NCI-H2196 treated with DMSO at 0.1 percent for 48 hours (cell line): ENCODE results near the gene TBC1D2.
"Not testable (repeated sequence)": the region's sequence is repeated elsewhere in the genome, so short reads cannot be mapped to it uniquely, and the experiment has no call there.

ENCODE experiments used
- DNase-seq: peaks from one replicate; lab custom pipeline; 2025; ENCODE audit not compliant: unreplicated experiment; lab: John Stamatoyannopoulos, UW

Gene TBC1D2

DNA sequence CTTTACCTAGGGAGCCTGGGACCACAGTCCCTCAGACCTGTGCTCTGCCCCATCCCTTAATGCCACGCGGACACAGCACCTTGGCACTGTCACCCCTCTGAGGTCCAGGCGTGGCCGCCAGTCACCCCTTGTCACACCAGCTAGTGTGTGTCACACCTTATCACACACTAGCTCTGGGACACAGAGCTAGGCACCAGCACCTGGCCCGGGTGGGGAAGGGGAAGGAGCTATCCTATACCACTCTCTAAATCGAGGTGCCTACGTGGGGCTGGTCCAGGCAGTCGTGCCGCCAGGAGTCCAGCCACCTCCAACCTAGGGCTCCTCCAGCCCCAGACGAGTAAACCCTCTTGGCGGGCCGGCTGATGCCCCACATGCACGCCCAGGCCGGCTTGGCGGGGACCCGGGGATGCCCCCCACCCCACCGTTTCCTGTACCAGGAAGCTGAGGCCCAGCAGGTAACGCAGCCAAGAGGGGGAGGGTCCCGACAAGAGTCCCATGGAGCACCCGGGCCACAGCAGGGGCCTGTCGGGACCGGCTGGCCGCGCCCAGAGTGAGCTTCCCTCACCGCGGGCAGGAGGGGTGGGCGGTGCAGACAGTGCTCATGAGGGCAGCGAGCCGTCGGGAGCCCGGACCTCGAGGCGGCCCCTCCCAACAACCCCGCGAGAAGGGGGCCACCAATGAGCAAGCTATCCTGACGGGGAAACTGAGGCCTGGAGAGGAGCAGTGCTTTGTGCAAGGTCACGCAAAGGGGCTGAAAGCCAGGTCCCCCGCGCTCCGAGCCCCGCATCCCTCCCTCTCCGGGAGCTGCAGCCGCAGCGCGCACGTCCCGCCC is 63.6 kb downstream of the TBC1D2 start:
- DNase-seq, result no peak

DNA sequence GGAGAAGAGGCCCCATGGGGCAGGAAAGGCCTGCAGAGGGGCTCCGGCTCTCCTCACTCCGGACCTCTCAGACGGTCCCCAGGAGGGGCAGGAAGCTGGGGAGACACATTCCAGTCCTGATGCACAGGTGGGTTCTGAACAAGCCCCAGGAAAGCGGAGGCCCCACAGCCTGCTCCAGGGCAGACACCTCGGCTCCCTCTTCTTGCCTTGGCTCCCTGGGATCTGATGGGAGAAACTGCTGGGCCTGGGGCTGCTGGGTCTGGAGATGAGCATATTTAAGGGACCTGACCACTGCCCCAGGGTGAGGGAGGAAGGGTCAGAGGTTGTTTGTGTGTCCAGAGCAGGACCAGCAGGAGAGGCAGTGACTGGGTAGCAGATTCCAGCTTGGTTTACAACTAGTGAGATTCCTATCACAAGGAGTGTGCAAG is 64.3 kb downstream of the TBC1D2 start:
- DNase-seq, result no peak

DNA sequence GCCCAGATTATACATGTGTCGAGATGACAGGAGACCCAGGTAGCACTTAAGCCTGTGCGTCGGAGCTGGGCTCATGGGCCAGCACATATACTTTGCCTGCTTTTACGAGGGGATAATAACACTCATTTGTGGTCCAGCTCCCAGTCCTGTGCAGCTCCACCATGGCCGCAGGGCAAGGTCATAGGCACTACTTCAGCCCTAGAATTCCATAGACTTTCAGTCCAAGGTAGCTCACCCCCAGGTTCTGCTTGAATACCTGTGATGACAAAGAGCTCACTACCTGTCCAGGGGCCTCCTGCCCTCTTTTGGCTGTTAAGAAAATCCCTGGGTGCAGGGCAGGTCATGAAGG is 64.7 kb downstream of the TBC1D2 start:
- DNase-seq, result no peak

DNA sequence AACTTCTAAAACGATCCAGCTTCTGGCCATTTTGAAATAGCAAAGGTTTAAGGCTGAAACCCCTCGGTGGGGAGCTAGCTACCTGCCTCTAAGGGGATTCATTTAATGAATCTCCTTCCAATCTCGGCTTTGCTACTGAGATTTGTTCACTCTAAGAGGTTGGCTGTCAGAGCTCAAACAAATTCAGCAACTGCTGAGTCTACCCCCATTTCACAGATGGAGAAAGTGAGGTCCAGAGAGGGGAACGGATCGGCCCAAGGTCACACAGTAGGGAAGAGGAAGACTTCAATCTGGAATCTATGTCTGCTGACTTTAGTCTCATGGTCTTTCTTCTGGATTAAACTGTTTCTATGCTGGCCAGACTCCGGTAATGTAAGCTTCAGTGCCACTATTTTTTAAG is 66.0 kb downstream of the TBC1D2 start:
- no peak for DNase-seq

DNA sequence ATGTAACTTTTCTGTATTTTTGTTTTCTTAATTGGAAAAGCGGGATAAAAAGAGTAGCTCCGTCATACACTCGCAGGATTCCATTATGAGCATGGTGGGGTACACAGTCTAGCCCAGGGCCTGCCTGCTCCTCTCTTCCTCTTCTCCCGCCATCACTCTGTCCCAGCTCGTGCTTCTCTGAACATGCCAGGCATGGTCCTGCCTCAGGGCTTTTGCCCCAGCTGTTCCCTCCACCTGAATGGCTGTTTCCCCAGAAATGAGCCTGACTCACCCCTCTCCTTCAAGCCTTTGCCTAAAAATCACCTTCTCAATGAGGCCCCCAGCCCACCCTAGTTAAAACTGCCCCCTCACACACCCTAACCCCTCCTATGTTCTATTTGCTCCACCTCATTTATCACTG is 67.5 kb downstream of the TBC1D2 start:
- no peak for DNase-seq

DNA sequence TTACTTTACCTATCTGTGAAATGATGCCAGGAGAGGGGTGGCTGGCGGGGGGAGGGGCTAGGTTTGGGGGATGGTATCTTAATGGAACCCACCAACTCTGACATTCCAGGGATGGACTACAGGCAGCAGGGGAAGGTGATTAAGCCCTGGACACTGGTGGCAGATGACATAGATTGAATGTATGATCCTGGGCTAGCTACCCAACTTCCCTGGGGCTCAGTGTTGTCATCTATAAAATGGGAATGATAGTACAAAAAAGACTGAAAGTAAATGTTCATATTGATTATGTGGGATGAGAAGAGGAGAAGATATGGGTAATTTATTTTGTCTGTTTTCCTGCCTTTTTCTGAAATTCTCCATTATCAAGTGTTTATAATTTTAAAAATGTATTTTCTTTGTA is 69.2 kb downstream of the TBC1D2 start:
- no peak for DNase-seq

DNA sequence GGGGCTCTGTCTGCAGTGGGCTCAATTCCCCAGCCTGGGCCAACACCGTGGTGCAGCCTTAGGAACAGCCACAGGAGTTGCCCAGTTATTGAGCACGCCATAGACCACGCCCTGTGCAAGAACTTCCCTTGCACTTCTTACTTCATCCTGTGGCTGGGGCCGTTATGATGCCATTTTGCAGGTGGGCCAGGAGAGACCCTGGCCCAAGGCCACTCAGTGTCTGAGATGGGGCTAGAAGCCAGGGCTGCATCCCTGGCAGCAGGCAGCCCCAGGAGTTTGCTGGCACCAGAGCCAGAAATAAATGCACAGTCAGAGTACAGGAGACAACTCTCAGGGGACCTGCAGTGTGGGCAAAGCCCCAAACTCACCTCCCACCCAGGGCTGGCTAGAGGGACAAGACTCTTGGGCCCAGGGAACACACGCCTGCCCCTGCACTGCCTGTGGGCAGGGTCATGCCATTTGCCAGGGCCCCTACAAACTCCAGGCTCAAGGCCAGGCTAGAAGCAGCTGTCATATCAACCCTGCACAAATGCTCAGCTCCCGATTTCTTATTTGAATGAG is 69.8 kb downstream of the TBC1D2 start:
- no peak for DNase-seq

DNA sequence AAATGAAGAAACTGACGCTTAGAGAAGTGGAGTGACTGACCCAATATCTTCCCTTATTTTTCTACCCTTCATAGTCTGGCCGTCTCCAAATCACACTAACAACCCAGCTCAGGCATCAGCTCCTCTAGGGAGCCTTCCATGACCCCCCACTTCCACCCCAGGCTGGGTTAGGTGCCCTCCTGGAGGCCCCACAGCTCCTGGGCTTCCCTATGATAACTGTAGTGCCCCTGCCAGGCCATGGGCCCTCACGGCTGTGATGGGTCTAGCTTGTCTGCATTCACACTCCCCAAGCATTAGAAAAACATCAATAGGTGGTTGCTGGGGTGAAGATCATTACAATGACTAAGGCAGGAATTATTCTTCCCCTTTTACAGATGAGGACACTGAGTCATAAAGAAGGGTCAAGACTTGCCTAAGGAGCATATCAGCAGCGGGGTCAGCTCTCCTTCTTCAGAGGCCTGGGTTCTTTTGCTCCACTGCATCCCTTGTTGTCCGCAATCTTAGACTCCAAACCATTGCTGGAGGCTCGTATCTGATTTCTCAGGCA is 70.4 kb downstream of the TBC1D2 start:
- DNase-seq, result no peak

DNA sequence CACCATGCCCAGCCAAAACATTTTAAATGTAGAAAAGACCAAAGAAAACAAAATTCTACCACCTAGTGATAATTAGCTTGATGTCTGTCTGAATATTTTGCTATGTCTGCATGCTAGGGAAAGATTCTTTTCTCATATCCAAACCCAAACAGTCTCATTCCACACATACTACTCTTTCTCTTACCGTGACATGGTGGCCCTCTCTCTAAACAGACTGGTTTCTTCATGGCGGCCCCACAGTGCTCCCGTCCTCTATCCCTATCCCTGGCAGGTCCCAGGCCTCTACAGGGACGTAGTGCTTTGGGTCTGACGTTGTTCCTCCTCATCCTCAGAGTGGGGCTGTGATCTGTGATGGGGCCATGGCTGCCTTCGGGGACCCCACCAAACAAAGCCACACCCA is 71.1 kb downstream of the TBC1D2 start:
- DNase-seq, result no peak

DNA sequence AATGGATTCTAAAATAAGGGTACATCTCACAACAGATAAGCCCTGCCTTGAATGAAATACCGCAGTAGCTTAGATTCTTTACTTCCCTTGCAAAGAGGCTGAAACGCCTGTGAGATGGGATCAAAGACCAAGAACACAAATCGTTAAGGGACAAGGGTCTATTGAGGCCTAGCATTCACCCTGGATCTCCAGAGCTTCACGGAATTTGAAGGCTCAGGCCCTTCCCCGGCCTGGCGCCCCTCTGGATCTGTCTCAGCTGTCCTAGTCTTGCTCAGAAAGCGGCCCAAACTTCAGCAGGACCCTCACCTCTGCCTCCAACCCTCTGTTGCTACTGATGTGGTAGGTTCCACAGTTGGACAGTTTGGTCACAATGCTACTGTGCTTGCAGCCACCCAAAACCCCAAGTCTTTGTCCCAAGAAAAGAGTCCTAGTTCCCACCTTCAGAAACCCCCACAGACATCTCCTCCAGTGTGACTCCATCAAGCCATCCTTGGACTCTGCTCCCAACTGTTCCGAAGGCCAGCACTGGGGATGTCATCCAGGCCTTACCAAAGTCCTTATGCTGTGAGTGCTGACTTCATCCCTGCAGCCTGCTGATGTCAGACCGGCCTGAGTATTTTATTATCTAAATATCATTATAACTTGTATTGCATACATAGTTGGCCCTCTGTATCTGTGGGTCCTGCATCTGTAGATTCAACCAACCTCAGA is 72.4 kb downstream of the TBC1D2 start:
- DNase-seq, result no peak

DNA sequence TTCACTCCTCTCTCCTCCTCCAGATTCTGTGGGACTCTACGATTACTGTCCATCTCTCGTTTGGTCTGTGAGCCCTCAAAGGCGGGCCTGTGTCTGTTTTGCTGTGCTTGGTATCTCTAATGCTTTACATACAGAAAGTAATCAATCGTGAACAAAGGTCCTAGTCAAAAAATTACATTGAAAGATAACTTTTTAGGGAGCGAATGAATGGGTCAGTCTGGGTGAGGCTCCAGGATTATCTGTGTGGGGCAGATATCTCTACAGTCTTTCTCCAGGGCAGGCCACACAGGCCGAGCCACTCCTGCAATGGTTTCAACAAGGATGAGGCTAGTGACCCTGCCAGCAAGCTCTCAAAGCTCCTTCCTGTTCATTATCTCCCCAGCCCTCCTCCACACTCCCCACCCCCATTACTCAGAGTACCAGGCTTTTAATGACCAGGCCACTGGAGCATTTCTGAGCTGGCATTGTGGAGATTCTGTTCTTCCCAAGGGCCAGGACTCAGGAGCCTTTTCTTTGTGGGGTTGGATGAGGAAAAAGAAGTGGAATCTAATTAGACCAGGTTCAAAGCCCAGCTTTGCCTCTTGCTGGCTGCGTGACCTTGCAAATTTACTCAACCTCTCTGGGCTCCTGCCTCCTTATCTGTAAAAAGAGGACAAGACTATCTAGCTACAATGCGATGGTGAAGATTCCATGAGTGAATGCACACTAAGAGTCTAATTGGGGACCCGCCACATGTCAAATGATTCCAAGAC is 73.2 kb downstream of the TBC1D2 start:
- no peak for DNase-seq

DNA sequence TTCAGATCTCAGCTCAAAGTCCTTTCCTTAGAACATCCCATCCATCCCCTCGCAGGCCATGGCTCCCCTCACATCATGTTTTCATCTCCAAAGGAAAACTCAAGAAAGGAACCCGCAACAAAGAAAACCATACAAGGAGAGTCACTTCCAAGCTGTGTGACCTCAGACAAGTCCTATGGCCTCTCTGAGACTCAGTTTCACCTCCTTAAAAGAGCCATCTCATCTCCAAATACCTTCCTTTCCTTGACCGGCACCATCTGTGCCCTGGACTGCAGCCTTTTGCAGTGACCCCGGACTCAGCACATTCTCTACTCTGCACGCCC is 73.7 kb downstream of the TBC1D2 start:
- no peak for DNase-seq

DNA sequence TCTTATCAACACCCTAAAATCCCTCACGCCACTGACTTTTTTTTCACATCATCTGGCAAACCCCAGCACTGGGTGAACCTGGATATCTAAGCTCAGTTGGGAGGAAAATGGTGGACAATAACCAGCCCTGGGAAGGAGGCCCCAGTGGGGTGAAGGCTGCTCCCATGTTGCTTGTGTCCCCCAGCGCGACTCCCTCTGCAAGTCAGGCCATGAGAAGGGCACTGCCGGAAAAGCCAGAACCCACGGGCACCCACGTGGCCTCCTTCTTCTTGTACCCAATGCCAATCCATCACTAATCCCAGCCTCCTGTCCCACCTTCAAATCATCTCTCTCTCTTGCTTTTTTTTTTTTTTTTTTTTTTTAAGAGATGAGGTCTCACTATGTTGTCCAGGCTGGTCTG is 74.5 kb downstream of the TBC1D2 start:
- DNase-seq, result no peak

DNA sequence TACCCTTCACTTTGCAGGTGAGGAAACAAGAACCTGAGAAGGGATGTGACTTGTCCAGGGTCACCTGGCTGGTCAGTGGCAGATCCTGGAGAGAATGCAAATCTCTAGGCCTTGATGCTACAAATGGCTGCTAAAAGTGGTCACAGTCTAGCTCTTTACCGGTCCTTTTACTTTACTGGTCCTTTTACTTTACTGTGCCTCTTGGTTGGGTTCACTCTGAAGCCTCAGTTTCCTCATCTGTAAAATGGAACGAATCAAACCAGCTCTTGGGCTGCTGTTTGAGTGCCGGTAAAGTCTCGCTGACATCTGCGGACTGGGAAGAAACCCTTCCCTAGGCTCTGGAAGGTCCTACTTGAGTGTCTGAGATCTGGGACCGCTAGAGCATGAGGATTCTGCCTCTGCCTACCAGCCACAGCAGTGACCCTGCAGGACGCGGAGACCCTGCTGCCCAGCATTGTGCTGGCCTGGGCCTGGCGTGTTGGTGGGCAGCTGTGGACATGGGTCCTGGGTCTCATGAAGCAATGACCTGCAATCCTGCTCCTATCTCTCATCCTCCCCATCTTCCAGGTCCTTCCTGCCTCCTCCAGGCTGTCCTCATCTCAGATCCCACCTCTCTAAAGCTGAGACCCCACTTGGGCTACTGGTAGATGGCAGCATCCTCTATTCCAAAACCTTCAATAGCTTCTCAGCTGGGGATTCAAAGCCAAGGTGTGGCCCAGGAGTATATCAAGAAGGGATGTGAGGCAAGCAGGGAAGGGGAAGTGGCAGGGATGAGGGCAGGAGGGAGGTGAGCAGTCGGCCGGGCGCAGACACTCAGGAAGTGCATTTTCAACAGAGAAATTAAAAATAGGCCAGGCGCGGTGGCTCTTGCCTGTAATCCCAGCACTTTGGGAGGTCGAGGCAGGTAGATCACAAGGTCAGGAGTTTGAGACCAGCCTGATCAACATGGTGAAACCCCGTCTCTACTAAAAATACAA is 76.3 kb downstream of the TBC1D2 start:
- DNase-seq, result no peak

DNA sequence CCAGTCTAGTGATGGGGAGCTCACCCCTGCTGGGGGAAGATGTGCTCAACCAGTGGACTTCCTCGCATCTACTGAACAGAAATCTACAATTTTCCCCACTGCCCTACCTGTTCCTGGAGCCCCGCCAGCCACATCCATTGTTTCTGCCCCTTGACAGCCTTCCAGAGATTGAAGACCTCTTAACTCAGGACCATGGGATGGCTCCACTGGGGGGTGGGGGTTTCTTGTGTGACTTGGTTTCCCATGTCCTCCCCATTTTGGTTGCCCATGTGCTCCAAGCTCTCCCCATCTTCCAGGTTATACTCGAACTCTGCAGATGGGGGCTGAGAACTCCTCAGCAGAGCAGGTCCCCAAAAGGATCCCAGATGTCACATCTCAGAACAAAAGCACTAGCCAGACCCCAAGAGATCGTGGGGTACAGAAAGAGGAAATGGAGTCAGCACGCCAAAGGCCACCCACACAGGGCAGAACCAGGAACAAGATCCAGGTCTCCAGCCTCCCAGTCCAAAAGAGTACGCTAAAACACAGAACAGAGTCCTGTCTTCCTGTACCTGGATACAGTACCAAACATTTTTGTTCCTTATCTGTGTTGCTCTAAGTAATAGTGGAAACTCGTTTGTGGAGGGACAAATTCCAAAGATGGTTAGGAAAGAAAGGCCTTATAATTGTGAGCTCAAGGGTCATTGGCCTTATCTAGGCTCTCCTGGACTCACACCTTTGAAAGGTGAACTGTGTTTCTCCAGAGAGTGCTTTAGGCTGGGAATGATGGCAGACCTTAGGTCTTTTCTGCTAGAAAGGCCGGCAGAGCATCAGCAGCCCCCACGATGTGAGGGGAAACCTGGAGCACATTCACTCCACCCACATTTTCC is 78.8 kb downstream of the TBC1D2 start:
- DNase-seq, result no peak

DNA sequence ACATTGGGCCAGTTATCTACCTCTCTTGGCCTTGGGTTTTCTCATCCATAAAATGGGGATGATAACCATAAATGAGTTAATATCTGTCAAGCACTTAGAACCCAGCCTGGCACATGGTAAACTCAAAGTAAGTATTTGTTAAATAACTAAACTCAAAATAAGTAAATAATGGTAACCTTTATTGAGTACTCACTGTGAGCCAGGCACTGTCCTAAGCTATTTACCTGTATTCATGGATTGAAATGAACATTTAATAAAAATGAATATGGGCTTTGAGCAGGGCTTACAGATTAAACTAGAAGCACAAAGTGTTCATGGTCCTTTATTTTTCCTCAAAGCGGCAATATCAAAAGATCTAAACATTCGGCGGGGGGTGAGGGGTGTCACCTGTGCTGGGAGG is 79.7 kb downstream of the TBC1D2 start:
- DNase-seq, result no peak

DNA sequence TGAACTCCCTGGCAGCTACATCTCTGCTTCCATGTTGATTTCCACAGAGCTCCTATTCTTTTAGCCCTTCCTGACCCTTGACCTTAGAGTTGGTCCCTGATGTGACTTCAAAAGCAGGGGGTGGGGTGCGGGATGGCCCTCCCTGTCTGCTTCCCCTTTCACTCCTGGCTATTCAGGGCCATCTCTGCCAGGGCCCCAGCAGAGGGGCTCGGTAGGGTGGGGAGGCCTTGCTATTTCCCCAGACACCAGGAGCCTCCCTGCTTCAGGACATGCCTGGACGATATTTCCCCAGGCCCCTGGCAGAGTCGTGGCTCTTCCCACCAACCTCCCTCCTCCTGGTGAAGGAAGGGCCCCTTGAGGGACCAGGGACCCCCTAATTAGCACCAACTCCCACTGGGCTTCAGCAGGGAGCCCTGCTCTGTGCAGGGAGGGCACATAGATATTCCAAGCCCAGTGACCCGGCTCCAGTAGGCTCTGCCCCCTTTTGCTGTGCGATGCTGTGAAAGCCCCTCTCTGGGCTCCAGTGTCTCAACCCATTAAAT is 80.3 kb downstream of the TBC1D2 start:
- DNase-seq, result no peak

DNA sequence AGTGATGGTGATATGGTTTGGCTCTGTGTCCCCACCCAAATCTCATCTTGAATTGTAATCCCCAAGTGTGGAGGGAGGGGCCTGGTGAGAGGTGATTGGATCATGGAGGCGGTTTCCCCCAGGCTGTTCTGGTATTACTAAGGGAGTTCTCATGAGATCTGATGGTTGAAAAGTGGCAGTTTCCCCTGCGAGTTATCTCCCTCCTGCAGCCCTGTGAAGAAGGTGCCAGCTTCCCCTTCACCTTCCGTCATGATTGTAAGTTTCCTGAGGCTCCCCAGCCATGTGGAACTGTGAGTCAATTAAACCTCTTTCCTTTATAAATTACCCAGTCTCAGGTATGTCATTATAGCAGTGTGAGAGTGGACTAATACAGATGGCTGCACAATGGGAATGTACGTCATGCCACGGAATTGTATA is 80.9 kb downstream of the TBC1D2 start:
- DNase-seq, result not testable (repeated sequence)

DNA sequence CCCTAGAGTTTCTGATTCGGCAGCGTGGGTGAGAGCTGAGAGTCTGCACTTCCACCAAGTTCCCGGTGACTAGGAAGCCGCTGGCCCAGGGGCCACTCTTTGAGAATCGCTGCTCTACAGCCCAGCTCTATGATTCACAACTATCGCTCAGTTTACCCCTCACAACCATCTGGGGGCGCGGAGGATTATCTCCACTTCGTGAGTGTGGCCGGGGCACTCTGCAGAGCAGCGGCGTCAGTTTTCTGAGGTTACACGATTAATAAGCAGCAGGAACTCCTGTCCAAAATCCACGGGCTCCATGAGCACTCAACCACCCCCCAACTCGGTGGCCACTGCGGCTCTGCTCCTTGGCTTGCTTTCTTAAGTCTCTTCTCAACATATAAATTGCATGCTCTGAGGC is 82.3 kb downstream of the TBC1D2 start:
- DNase-seq, result no peak
